Measurements from ENCODE around the gene FAM9A.

The FAM9A gene

DNA sequence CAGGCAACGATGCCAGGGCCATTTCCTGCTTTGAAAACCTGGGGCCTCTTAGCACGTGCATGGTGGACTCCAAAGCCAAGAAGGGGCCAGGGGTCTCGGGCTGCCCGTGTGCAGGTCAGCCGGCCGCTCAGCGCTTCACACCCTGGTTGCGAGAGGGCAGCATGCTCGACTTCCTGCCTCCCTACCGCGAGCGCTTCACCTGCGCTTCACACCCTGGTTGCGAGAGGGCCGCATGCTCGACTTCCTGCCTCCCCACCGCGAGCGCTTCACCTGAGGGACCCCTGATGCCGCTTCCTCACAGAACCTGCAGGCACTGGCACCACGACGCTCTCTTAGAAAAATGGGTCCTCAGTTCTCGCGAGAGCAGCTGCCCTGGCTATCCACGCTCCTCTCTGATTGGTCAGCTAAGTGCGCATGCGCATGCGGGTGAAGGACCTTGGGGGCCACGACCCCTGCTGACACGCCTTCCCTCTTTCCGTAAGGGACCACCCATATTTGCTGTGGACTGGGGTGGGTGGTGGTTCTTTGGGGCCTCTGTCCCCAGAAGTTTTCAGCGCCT, at the start of gene FAM9A:
Gene FAM9A, minus strand, starts transcription at position 343 of the 559 bp plus-strand sequence. CDS start 1,212 bp downstream, outside the sequence.
- no peak for DNase-seq

DNA sequence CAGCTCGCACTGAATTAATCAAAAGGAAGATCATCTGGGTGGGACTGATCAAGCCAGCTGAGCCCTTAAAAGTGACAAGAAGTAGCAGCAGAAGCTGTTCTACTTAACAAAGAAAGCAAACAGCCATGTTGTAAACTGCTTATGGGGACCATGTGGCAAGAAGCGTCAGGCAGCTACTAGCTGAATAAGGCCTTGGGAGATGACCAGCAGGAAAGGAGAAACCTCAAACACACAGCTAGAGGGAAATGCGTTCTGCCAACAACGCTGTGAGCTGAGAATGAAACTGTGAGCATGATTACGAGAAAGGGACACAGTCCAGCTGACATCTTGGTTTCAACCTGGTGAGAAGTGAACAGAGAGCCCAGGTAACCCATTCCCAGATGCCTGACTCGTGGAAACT, 49.3 kb upstream of the FAM9A start:
- DNase-seq, result no peak

DNA sequence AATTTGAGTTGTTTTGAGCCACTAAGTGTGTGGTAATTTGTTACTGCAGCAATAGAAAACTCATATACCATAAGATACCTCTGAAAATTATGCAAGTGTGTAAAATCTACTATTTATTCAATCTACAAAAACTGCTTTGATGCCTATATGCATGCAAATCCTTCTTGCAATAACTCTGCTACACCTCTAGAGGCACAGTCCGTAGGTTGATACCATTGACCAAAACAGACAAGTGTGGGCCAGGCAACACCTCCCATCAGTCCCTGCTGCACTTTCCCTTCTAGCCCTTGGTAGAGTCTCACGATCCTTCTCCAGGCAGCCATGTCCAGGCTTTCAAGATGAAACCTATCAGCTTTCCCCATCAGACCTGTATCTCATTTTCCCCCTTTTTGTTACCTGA, 48.8 kb upstream of the FAM9A start:
- DNase-seq, result no peak

DNA sequence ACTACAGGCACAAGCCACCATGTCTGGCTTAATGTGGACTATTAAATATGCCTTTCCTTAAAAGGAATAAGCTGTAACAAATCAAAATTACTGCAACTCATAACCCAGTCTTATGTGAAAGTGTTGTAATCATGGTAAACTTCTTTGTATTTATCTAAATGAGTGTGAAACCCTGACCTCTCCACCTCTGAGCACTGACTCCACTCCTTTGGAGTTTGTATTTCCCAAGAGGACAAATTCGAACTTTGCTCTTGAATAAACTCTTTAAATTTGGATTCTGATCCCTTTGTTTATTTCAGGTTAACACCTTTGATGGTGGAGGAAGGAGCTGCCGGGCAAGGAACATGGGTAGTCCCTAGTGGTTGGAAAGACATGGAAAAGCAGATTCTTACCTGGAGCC, 48.3 kb upstream of the FAM9A start:
- DNase-seq, result no peak

DNA sequence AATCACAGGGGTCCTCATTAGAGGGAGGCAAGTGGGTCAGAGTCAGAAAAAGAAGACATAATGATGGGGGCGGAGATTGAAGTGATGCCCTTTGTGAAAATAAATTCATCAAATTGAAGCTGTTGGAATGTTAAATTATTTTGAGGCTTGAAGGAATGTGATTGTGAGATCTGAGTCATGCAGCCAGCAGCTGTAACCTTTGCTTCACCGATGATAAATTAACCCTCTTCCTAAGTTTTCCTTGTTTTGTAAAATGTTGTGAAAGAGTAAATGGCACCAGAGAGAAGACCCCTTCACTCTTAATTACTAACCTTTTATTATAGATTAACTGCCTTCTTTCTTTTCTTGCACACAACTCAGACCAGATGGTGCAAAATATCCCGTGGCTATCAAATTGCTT, 47.7 kb upstream of the FAM9A start:
- DNase-seq, result no peak

DNA sequence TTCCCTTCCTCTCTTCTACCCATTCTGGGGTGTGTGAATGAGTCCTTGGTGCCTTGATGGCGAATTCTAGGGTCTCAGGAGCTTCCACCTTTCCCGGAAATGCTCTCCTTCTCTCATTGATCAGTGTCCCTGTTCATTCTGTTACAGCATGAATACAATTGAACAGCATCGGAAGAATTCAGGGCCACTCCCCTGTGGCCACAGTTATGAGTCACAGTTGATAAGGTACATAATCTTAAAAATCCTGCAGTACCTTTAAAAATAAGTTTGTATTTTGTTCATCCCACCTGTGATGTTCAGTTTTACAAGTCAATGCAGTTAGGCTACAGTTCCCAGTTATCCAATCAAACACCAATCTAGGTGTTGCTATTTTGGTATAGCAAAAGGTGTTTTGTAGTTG, 47.3 kb upstream of the FAM9A start:
- no peak for DNase-seq

DNA sequence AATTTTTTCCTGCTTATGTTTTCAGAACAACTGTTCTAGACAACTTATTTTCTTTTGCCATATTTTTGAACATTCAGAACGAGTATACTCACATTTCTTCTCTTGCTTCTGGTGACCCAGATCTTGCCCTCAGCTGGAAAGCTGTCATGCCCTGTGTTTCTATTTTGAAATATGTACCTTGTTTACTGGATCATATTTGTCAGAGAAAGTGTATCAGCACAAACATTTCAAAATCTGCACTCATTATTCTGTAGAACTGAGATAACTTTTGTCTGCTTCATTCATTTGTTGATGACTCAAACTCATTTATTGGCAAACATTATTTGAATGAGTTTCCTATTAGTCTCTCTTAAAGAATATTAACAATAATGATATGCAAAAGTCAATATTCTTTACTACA, 46.2 kb upstream of the FAM9A start:
- no peak for DNase-seq

DNA sequence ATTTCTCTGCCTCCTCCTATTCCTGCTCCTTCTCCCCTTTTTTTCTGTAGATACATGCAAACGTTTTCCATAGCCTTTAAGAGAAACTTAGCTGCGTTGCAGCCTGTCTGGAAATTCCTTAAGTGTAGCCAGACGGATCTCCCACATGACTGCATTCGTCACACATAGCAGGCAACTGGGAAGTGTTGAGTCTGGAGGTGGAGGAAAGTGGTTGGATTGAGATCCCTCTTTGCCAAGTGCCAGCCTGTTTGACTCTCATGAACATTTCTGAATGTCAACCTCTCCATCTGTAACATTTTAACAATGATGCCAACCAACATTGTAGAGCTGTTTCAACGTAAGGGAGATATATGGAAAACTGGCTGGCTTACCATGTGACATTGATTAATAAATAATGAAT, 45.1 kb upstream of the FAM9A start:
- no peak for DNase-seq

DNA sequence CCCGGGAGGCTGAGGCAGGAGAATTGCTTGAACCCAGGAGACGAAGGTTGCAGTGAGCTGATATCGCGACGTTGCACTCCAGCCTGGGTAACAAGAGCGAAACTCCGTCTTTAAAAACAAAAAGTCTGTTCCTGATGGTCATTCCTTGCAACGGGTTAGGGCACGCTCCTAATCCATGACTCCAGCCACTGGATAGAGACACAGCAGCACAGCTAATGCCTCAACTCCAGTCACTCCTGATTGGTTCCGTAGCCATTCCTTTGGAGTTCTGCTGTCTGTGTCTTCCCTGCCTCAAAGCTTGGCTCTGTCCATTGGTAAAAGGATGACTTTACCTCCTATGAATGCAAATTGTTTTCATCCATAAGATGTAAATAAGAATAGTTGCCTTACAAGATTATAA, 44.3 kb upstream of the FAM9A start:
- DNase-seq, result no peak

DNA sequence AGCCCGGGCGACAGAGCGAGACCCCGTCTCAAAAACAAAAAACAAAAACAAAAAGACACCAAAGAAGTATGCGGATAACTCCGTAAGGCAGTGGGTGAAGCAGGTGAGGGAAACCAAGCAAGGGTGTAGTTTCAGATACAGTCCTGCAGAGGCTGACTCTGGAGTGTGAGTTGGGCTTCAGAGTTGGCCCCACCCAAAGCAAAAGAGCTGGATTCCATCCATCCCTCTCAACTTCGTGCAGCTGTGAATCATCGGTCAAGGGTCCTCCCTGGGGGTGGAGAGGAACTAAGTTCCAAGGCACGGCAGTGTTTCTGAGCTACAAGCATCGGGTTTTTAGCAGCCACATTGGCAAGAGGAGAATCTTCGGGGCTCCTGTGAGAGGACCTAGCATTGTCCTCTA, 43.9 kb upstream of the FAM9A start:
- no peak for DNase-seq

DNA sequence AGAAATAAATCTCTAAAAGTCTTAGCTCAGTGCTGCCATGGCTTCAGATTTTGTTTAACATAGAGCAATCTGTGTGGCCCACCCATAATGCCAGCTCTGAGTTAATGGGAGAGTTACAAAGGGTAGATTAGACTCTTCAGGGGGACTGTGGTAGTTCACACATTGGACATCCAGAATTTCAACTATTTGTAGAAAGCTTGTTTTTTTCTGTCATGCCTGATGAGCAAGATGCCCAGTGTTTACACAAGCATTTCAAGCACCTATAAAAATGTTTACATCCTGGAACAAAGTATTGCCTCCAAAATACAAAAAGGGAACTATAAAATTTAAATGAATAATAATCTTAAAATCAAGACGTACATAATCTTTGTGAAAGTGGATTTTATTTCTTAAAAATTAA, 43.0 kb upstream of the FAM9A start:
- DNase-seq, result no peak

DNA sequence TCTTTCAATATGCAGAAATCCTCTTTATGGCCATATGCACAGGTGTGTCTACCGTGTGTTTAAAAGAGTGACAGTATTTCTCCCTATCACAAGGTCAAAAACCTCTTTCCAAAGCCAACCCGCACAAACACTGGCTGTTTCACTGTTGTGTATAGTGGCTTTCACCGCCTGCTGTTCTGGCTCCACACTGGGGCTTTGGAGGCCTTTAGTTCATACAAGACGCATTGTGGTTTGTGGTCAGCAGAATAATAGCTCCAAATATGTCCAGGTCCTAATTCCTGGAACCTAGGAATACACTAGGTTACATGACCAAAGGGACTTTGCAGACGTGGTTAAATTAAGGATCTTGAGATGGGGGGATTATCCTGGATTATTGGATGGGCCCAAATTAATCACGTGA, 40.7 kb upstream of the FAM9A start:
- DNase-seq, result no peak

DNA sequence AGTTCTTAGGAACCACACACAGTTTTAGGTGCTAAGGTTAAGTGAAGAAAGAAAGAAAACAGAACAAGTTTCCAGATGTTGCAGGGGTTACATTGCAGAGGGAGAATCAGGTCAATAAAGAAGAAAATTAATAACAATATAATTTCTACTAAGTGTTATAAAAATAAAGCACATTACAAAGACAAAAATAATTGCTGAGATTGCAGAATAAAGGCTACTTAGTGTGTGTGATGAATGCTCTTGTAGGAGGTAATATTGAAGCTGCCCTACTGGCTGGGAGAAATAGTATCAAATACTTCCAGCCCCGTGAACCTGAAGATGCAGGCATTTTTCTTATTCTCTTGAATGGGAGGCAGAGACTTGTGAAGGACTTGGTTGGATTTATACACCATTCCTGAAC, 33.2 kb upstream of the FAM9A start:
- DNase-seq, result no peak

DNA sequence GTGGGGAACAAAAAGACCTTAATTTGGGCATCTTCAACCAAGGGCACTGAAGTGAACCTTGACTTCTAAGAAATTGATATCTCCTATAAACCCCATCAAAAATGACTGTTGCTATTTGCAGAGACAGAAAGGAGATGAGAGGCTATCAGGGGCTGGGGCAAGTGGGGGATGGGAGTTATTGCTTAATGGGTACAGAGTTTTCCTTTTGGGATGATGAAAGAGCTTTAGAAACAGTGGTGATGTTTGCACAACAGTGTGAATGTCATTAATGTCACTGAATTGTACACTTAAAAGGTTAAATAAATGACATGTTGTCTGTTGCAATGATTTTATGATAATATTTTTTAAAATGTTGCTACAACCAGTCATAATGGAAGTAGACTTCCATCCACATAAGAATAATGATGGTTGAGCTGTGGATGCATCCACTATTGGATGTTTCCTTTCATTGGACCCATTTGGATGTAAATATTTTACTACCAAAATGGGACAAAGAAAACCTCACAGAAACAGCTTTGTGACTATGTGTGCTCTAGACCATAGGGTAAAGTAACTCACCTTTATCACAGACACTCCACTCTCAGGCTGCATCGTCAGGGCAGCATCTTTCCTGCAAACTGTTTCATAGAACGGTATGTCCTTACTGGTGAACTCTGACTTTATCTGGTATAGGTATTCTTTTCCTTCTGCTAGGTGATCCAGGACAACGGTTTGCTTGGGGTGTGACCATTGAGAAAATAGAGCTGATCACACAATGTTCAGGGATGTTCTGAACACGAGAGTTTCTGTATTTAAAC, 31.6 kb upstream of the FAM9A start:
- DNase-seq, result no peak

DNA sequence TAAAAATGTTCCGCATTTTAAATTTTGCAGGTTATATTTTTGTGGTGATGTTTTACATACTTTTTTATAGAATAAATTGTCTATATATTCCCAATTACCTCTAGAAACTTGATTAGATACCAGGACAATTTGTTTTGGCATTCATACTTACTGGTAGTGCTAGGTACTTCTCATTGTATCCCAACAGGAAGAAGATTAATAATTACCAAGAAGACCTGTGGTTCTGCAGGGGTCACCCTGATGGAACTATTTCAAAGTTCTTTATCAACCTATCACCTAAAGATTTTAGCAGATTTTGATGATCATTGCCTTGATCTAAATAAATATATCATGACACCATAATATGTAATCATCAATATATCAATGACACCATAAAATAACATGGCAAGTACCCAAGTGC, 22.5 kb upstream of the FAM9A start:
- no peak for DNase-seq

DNA sequence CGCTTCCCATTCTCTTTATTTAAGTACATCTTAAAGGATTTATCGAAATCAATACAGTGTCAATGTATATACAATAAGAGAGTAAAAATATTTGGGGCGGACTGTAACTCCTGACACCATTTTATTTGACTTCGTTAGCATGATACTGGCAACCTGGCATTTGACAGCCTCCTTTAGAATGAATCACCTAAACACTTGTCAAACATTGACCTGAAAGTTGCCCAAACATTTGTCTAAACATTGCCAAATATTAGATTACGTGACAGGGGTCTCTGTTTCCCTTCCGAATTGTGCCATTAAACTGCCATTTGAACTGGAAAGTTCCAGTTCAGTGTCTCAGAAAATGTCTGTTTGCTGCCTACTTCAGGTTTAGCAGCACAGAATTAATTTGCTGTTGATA, 20.8 kb upstream of the FAM9A start:
- DNase-seq, result no peak

DNA sequence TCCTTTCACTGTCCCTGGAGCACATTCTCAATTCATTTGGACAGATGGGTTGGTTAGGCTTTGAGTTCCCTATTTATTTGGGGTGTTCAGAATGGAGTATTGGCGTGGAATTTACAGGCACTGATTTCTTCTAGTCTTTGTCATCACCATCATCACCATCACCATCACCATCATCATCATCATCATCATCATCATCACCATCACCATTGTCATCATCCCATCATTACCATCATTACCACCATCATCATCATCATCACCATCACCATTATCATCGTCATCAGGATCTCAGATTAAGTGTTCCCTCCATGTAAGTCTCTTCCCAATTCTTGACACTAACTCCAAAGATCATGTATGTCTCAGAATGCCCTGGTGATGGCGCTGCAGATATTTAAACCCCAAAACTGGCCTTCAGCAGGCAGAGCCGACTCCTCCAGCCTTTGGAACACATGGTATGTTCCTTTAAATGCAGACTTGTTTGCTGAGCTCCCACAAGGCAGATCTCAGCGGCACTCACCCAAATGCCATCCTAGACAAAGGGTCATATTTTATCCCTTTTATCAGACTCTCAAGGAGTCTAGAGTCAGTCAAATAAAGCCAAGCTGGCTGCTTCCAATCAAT, 19.8 kb upstream of the FAM9A start:
- no peak for DNase-seq

DNA sequence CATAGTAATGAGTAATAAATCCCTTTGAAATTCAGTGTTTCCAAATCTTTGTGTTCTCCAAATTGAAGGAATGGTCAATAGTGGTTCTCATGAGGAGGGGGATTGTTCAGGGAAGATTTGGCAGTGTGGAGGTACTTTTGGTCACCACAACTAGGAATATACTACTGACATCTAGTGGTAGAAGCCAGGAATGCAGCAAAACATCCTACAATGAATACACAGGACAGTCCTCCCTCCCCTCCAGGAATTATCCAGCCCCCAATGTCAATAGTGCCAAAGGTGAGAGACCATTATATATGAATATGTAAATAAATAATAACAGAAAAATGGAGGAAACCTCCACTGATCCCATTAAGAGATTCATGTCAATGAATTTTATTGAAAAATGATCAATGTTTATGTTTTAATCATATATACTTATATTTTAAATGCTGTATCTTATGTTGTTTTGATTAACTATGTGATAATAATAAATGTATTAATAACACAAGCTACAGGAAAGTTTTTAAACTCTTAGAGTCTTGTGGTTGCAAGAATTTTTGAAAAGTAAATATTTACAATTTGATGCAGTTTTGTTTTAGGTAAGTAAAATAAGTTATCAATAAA, 14.4 kb upstream of the FAM9A start:
- peak in 1 of 2 donors; percentile 40 for DNase-seq

DNA sequence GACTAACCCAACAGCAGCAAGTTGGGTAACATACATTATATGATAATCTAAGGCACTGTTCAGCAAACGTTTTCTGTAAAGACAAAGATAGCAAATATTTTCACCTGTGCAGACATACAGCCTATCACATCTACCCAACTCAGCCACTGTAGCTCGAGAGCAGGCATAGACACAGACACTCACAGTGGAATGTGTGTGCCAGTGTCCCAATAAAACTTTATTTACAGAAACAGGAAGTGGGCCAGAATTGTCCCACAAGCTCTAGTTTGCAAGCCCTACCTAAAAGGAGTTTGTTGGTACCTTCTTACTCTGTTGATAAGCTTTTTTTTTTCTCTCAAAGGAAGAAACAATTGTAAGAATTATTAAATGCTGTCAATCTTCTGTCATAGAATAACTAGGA, 11.9 kb upstream of the FAM9A start:
- DNase-seq, result no peak

DNA sequence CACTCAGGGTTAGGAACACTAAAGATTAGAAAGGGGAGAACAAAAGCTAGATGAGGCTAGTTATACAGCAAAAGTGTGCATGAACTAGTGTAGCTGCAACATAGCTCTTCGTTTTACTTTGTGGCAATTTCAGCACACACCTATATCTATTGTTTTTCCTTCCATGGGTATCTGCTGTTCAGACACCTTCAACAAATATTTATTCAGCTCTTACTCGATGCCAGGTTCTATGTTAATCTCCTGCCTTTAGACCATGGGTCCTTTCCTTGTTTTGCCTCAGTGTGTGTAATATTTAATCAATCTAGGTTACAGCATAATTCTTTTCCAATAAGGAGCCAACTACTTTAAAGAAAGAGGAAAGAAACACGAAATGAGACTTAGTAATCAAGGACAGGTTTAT, 10.4 kb upstream of the FAM9A start:
- DNase-seq, result no peak

DNA sequence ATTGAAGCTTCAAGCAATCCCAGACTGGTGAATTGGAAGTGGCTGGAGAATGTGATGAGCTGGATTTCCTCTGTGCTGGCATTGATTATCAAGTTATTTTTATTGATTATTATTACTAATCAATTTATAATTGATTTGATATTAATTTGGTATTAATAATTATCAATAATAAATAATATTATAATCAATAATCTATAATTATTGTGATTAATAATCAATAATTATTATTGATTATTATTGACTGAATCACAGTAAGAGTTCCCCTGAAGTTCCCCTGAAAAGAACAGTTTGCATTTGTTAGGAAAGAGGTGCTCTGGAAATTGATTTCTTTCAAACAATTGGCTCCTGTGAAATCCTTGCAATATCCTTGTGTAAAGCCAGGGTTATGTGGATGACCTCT, 7.5 kb upstream of the FAM9A start:
- no peak for DNase-seq

DNA sequence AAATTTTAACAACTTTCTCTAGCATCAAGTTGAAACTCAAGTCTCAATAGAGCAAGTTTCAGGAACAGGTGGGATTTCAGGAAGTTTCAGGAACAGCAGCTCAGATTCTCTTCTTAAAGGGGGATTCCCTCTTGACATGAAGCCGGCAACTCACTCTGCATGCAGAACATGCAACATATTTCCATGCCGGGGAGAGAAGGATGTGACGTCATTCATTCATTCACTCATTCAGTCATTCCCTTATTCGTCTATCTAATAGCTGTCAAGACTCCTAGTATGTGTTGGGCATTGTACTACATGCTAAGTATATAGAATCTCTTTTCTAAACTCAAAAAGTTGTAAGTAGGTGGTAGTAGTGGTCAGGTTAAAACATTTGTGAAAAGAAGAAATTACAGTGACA, 4.8 kb upstream of the FAM9A start:
- DNase-seq, result no peak

DNA sequence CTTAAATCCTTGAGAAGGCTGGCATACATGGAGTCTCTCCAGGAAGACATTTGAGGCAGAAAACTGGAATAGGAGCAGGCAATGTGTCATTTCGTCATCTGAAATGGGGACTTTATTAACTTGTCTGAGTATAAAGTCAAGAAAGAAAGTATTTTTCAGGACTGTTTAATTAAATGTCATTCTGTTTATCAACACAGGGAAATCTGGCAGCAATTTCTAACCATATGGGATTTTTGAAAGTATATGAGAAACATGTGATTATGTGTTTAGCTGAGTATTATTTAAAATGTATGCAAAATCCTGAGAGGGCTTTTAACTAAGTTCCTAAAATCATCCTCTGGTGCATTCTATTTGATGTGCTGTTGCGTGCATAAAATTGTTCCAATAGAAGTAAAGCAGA, 3.9 kb upstream of the FAM9A start:
- no peak for DNase-seq

DNA sequence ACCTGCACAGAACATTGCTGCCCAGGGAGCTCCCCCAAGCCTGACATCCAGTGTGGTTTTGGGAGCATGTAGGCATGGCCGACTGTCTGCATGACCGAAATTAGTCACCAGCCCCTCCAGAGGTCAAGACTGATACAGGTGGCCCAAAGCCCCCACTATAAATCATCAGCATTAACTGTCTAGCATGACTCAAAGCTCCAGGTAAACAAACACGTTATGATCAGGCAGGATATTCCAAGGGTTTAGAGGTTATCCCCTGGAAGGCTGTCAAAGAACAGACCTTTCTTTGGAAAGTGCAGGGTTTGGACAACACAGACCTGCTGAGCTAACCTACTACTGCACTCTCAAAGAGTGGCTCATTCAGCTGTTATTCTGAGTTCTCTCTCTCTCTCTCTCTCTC, 2.1 kb upstream of the FAM9A start:
- DNase-seq, result no peak
